K562 (cell line): ENCODE measurements around the gene ZNF607. TPM values are rescaled to one million over a fixed set of nuclear protein-coding genes. Genes with fewer than 3 reads are reported as not detected.
A peak's percentile ranks its signal among the peaks of the same experiment; 100 is the strongest.

Source experiments
- AFF1 ChIP-seq, 2 experiments: fragments of 450-650 bp; IDR thresholded peaks; 2 replicates each; pipeline ENCODE4 v1.6.1; 2018; ENCODE audit warnings: mild to moderate bottlenecking in 2 of 2, low read depth in 1 of 2; ENCODE audit not compliant: partially characterized antibody in 2 of 2
- CHD2 ChIP-seq: IDR thresholded peaks from 2 replicates; pipeline ENCODE4 v1.6.1; 2011; ENCODE audit warnings: low read depth, low read length
- CREB3 ChIP-seq: fragments of 450-650 bp; conservative IDR thresholded peaks from 2 replicates; pipeline ENCODE4 v1.6.1; 2016; ENCODE audit warnings: missing genetic modification characterization, low read depth, mild to moderate bottlenecking, missing compliant biosample characterization, moderate library complexity
- HOXB6 ChIP-seq: fragments of 250-450 bp; sonication (Bioruptor Pico); IDR thresholded peaks from 2 replicates; pipeline ENCODE4 v1.5.1; 2022; ENCODE audit warnings: mild to moderate bottlenecking, borderline replicate concordance
- MEF2A ChIP-seq: IDR thresholded peaks from 2 replicates; pipeline ENCODE4 v1.6.1; 2011; ENCODE audit warnings: low read depth, mild to moderate bottlenecking, low read length, moderate library complexity; ENCODE audit not compliant: control insufficient read depth
- SREBF1 ChIP-seq: fragments of 150-350 bp; IDR thresholded peaks from 2 replicates; pipeline ENCODE4 v1.6.1; 2014; ENCODE audit warnings: antibody characterized with exemption, low read depth, low read length, borderline replicate concordance
- SRSF3 ChIP-seq: fragments of 200-400 bp; formaldehyde crosslinking; IDR thresholded peaks from 2 replicates; pipeline ENCODE4 v1.6.1; 2016; ENCODE audit warnings: mild to moderate bottlenecking, low read length, moderate library complexity; ENCODE audit not compliant: insufficient read depth
- SRSF9 ChIP-seq: fragments of 200-400 bp; formaldehyde crosslinking; IDR thresholded peaks from 2 replicates; pipeline ENCODE4 v1.6.1; 2017; ENCODE audit warnings: low read depth, low read length, borderline replicate concordance
- STAT6 ChIP-seq: sonication (generic); formaldehyde crosslinking; IDR thresholded peaks from 2 replicates; pipeline ENCODE4 v1.8.1; 2023; ENCODE audit warnings: mild to moderate bottlenecking, missing genetic modification reagents
- TCF7 ChIP-seq: sonication (generic); IDR thresholded peaks from 2 replicates; pipeline ENCODE4 v1.6.1; 2016; ENCODE audit warnings: antibody characterized with exemption, borderline replicate concordance
- ZBTB11 ChIP-seq, 3 experiments: fragments of 200-800 bp in 1 of 3; fragments of 250-450 bp in 1 of 3; fragments of 450-650 bp in 1 of 3; sonication (Bioruptor Pico) in 1 of 3; sonication (Bioruptor generic) in 1 of 3; formaldehyde crosslinking in 1 of 3; IDR thresholded peaks; 2 replicates each; pipeline versions ENCODE4 v1.6.1 to v1.8.0; 2016 to 2022; ENCODE audit warnings: mild to moderate bottlenecking in 2 of 3, missing genetic modification characterization in 2 of 3, missing compliant biosample characterization in 1 of 3, moderate library complexity in 1 of 3
- ZBTB33 ChIP-seq: sonication (generic); formaldehyde crosslinking; IDR thresholded peaks from 2 replicates; pipeline ENCODE4 v1.8.1; 2023; ENCODE audit warnings: mild to moderate bottlenecking, missing genetic modification reagents
- polyA plus RNA-seq, 8 experiments: library from polyadenylated mRNA; depleted of rRNA in 4 of 8; stranded (reverse) in 5 of 8; unstranded in 3 of 8; fragments of >200 nt; fragmentation: Nextera tagmentation in 2 of 8; fragmentation: Illumina TruSeq in 1 of 8; extraction: Ambion mirVana in 2 of 8; extraction: Trizol in 1 of 8; gene quantifications; 2 replicates each; pipeline versions ENCODE4 v1.2.1 to v1.2.3, GENCODE V29; 2011 to 2014; ENCODE audit warnings: inconsistent platforms in 1 of 8, missing spikeins in 1 of 8
- total RNA-seq, 7 experiments: library from RNA; depleted of rRNA in 6 of 7; stranded (reverse); fragments of >200 nt in 6 of 7; fragmentation: Illumina TruSeq in 2 of 7; extraction: Trizol in 2 of 7; gene quantifications; 2 replicates each; pipeline versions ENCODE4 v1.2.1 to v1.2.3, GENCODE V29; 2011 to 2021; ENCODE audit warnings: low replicate concordance in 1 of 7

ZNF607 gene
- total and polyA plus RNA-seq, 9 of the 15 experiments (the other 6 are each of a cell fraction or from before 2014, with no cell fraction given), result 0.65 to 5.1 (median 3.6) TPM

- no peak for TF ChIP-seq AFF1 (IDR thresholded peaks at IDR 0.05; ENCODE audit: low read depth in 1 of 2, partially characterized antibody in 2 of 2)
- no peak for TF ChIP-seq SREBF1
- peak in 1 of 3 experiments; percentile 6; a peak in 1 of 6 replicates for TF ChIP-seq ZBTB11 (CRISPR knock-in tag; IDR thresholded peaks at IDR 0.05)
- TF ChIP-seq MEF2A, result no peak
- TF ChIP-seq CREB3 (tag), result no peak
- TF ChIP-seq SRSF3, result no peak
- TF ChIP-seq CHD2, result peak; percentile 96
- 0 out of 2 replicates have a peak, but pooled peaks have one; percentile 27 for TF ChIP-seq ZBTB33 (CRISPR knock-in tag)
- no peak for TF ChIP-seq SRSF9
- no peak for TF ChIP-seq HOXB6 (CRISPR knock-in tag)
- no peak for TF ChIP-seq STAT6 (CRISPR knock-in tag)
- TF ChIP-seq TCF7, result no peak
These were observed 63.7 kb downstream of the ZNF607 start (continued) for GRCh38 chr19:37655689-37656371.
